Panc1 (cell line): Measurements from ENCODE around the gene CHRND. TPM values are rescaled to one million over a fixed set of nuclear protein-coding genes. Genes with fewer than 3 reads are reported as not detected.
A peak's percentile ranks its signal among the peaks of the same experiment; 100 is the strongest.

Experiments
- ATAC-seq: fragments of 200-7000 bp; cut with Tn5 transposase; 2 replicates; pipeline ENCODE4 v1.9.1; 2020; ENCODE audit warnings: mild to moderate bottlenecking, moderate library complexity
- BruUV-seq: library from RNA; stranded (reverse); fragments of 400-500 nt; replicated peaks from 2 replicates; lab custom pipeline; 2021; lab: Mats Ljungman, UMichigan
- CTCF ChIA-PET: fragments of 300-600 bp; sonication (Branson Sonifier 250); formaldehyde crosslinking; loops from one replicate; lab custom pipeline; 2022; ENCODE audit warnings: antibody characterized with exemption; lab: Charles Lee
- POLR2A ChIA-PET: fragments of 300-600 bp; sonication (Branson Sonifier 250); formaldehyde crosslinking; loops from one replicate; lab custom pipeline; 2022; ENCODE audit warnings: antibody characterized with exemption; lab: Charles Lee
- DNase-seq: peaks from one replicate; pipeline ENCODE4 v3.0.0-alpha.2; 2010; ENCODE audit warnings: low read depth, low spot score
- H3K27ac ChIP-seq: 2 replicates; pipeline ENCODE4 v1.5.1; 2011; ENCODE audit warnings: mild to moderate bottlenecking, low read length, inconsistent platforms
- H3K27me3 ChIP-seq: fragments of 200-500 bp; sonication (Bioruptor generic); 2 replicates; pipeline ENCODE4 v1.6.0; 2014; ENCODE audit warnings: low read length, inconsistent platforms; ENCODE audit not compliant: control insufficient read depth, insufficient read depth
- H3K36me3 ChIP-seq: fragments of 200-500 bp; sonication (Bioruptor generic); 2 replicates; pipeline ENCODE4 v1.5.1; 2014; ENCODE audit warnings: inconsistent platforms, mild to moderate bottlenecking, low read length, moderate library complexity; ENCODE audit not compliant: control insufficient read depth, insufficient read depth
- H3K4me1 ChIP-seq: 2 replicates; pipeline ENCODE4 v1.5.1; 2011; ENCODE audit warnings: inconsistent platforms, mild to moderate bottlenecking, low read length, moderate library complexity; ENCODE audit not compliant: control insufficient read depth, insufficient read depth
- H3K4me3 ChIP-seq, 2 experiments: 2 replicates each; pipeline ENCODE4 v1.5.1; 2011 to 2012; ENCODE audit warnings: low read depth in 2 of 2, low read length in 2 of 2, mild to moderate bottlenecking in 2 of 2, inconsistent platforms in 1 of 2, moderate library complexity in 1 of 2
- H3K9me3 ChIP-seq: fragments of 200-500 bp; sonication (Bioruptor generic); 2 replicates; pipeline ENCODE4 v1.5.1; 2014; ENCODE audit warnings: low read depth, mild to moderate bottlenecking, inconsistent platforms, low read length, moderate library complexity; ENCODE audit not compliant: control insufficient read depth, insufficient read depth
- CTCF ChIP-seq: fragments of 450-650 bp; IDR thresholded peaks from 2 replicates; pipeline ENCODE4 v1.5.1; 2017; ENCODE audit warnings: mild to moderate bottlenecking
- POLR2AphosphoS5 ChIP-seq: IDR thresholded peaks from 2 replicates; pipeline ENCODE4 v1.6.1; 2012; ENCODE audit warnings: mild to moderate bottlenecking, low read depth, low read length, moderate library complexity
- REST ChIP-seq, 2 experiments: IDR thresholded peaks; 2 replicates each; pipeline ENCODE4 v1.6.1; 2011 to 2012; ENCODE audit warnings: low read depth in 2 of 2, control low read depth in 1 of 2, low read length in 1 of 2, mild to moderate bottlenecking in 1 of 2, moderate library complexity in 1 of 2; ENCODE audit not compliant: insufficient read depth in 1 of 2
- SIN3A ChIP-seq: IDR thresholded peaks from 2 replicates; pipeline ENCODE4 v1.6.1; 2012; ENCODE audit warnings: low read depth, mild to moderate bottlenecking, low read length, moderate library complexity, borderline replicate concordance; ENCODE audit not compliant: insufficient read depth
- TCF7L2 ChIP-seq: IDR thresholded peaks from 2 replicates; pipeline ENCODE4 v1.6.1; 2011; ENCODE audit warnings: mild to moderate bottlenecking, low read depth, low read length, inconsistent platforms
- in situ Hi-C: cut with HindIII; loops from 2 replicates; pipeline ENCODE4 v1.10.0; 2016; ENCODE audit warnings: low sequenced_read_pairs, low pct_unique_long_range_greater_than_20kb
- intact Hi-C: fragments of 100-400 bp; cut with micrococcal nuclease; formaldehyde crosslinking; loops from one replicate; pipeline ENCODE4 v1.10.0; 2022; ENCODE audit not compliant: unreplicated experiment
- total RNA-seq: library from RNA; stranded (reverse); gene quantifications from one replicate; pipeline ENCODE4 v1.2.1, GENCODE V29; 2021; ENCODE audit not compliant: unreplicated experiment

The CHRND gene
- total RNA-seq, 1 experiment from 2014 or later, result not detected

GRCh38 chr2:232522623-232523401, 3.1 kb upstream of the CHRND start:
- peaks cover 6% of the 10 kb centered on the region; the same call in 1 of the 2 replicates for H3K4me1 ChIP-seq
- ATAC-seq (peak; percentile 37), DNase-seq (no peak)
- H3K4me3 ChIP-seq, result peak overlapping the region in 1 of 2 experiments; percentile 38; a peak in 1 of 4 replicates
- intact Hi-C loops, result loop anchor here (2.0 to 10.0 kb wide), 3 partner anchors 76 to 618 kb away; no protein-coding TSS in a partner anchor
- no TSS peak for BruUV-seq
- H3K27ac ChIP-seq, result no peak overlapping the region
- H3K36me3 ChIP-seq, result no peaks in the 10 kb centered on the region
- no peaks in the 10 kb centered on the region for H3K9me3 ChIP-seq
- ChIA-PET CTCF (interaction anchor here (0.5 to 1.9 kb wide), 7 partner anchors 8 to 605 kb away, joined by 3 to 7 read pairs (median 5); no protein-coding TSS in a partner anchor), POLR2A (no interaction called here)
- no peak for TF ChIP-seq CTCF
- TF ChIP-seq SIN3A, result no peak
- TF ChIP-seq TCF7L2, result no peak
- no peak for TF ChIP-seq POLR2AphosphoS5
- TF ChIP-seq REST (IDR thresholded peaks at IDR 0.05; ENCODE audit: insufficient read depth in 1 of 2, low read depth in 2 of 2, low read length in 1 of 2), result no peak
- H3K27me3 ChIP-seq, result no peaks in the 10 kb centered on the region
- in situ Hi-C loops, result no loop called here

- ATAC-seq, result peak; percentile 36
- in situ Hi-C loops, result no loop called here
Measured at GRCh38 chr2:232523402-232523681, 2.6 kb upstream of the CHRND start.

More at GRCh38 chr2:232523402-232523681, 2.6 kb upstream of the CHRND start:
- no peak for DNase-seq
- TF ChIP-seq SIN3A, result no peak
- no peak for TF ChIP-seq CTCF
- CTCF ChIA-PET, result interaction anchor here (0.6 to 1.9 kb wide), 5 partner anchors 8 to 606 kb away, joined by 3 to 7 read pairs (median 5); no protein-coding TSS in a partner anchor
- Histone ChIP-seq H3K27ac (no peak overlapping the region), H3K36me3 (no peaks in the 10 kb centered on the region), H3K9me3 (no peaks in the 10 kb centered on the region), H3K27me3 (no peaks in the 10 kb centered on the region), H3K4me3 (peak overlapping the region; percentile 37 to 38), H3K4me1 (peaks cover 6% of the 10 kb centered on the region; the same call in 1 of the 2 replicates)
- intact Hi-C loops, result loop anchor here (2.0 to 10.0 kb wide), 3 partner anchors 77 to 619 kb away; no protein-coding TSS in a partner anchor
- BruUV-seq, result no TSS peak
- POLR2A ChIA-PET, result no interaction called here
